ENCODE results near the gene RAP1GAP2.

DNA sequence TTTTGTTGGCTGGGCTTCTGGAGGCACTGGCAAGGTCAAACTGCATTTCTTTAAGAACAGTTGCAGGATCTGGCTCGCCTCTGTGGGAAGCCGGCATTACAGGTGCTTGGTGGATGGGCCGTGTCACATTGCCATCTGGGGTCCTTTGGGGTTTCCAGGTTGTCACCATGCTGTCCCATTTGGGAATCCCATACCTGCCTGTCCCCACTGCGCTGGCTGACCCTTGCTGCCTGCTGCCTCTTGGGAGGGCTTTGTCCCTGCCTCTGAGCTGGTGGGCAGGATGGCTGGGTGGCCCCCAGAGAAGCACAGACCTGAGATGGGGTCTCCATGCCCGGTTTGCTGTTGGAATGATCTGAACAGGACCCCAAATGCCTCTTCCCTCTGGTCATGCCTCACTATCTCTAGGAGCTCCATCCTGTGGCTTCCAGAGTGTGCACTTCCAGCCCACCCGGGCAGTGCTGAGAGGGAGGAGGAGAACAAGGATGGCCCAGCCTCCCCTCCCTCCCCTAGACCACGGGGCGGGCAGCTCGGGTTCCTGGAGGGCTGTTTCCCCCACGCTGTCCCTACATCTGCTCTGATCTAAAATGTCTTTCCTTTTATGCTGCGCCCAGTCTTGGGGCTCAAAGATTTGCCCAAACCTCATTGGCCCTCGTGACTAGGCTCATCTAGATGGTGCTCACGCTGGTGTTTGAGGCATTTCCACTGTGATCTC, 239.2 kb downstream of the RAP1GAP2 start:
- TF ChIP-seq, protein P1, sequence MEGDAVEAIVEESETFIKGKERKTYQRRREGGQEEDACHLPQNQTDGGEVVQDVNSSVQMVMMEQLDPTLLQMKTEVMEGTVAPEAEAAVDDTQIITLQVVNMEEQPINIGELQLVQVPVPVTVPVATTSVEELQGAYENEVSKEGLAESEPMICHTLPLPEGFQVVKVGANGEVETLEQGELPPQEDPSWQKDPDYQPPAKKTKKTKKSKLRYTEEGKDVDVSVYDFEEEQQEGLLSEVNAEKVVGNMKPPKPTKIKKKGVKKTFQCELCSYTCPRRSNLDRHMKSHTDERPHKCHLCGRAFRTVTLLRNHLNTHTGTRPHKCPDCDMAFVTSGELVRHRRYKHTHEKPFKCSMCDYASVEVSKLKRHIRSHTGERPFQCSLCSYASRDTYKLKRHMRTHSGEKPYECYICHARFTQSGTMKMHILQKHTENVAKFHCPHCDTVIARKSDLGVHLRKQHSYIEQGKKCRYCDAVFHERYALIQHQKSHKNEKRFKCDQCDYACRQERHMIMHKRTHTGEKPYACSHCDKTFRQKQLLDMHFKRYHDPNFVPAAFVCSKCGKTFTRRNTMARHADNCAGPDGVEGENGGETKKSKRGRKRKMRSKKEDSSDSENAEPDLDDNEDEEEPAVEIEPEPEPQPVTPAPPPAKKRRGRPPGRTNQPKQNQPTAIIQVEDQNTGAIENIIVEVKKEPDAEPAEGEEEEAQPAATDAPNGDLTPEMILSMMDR (conservative IDR thresholded peaks at IDR 0.05; ENCODE audit: low read length) = no peak
- TF ChIP-seq EZH2phosphoT487 (IDR thresholded peaks at IDR 0.05; ENCODE audit: borderline replicate concordance, low read depth, low read length) = no peak
